ENCODE measurements around the gene SSR2.

- TF ChIP-seq CTCF (IDR thresholded peaks at IDR 0.05) (no peak), POLR2A (IDR thresholded peaks at IDR 0.05) (no peak)
Observed at GRCh38 chr1:156026588-156026987, 5.8 kb upstream of the SSR2 start.
